Measurements from ENCODE around the gene FGFR3. TPM values are rescaled to one million over a fixed set of nuclear protein-coding genes. Genes with fewer than 3 reads are reported as not detected.

The FGFR3 gene
- total RNA-seq, 4 donors from 2014 or later = 1.3 to 3.5 (median 2.6) TPM

GRCh38 chr4:1821679-1822567, 28.8 kb downstream of the FGFR3 start:
- TF ChIP-seq, protein P1, sequence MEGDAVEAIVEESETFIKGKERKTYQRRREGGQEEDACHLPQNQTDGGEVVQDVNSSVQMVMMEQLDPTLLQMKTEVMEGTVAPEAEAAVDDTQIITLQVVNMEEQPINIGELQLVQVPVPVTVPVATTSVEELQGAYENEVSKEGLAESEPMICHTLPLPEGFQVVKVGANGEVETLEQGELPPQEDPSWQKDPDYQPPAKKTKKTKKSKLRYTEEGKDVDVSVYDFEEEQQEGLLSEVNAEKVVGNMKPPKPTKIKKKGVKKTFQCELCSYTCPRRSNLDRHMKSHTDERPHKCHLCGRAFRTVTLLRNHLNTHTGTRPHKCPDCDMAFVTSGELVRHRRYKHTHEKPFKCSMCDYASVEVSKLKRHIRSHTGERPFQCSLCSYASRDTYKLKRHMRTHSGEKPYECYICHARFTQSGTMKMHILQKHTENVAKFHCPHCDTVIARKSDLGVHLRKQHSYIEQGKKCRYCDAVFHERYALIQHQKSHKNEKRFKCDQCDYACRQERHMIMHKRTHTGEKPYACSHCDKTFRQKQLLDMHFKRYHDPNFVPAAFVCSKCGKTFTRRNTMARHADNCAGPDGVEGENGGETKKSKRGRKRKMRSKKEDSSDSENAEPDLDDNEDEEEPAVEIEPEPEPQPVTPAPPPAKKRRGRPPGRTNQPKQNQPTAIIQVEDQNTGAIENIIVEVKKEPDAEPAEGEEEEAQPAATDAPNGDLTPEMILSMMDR (IDR thresholded peaks at IDR 0.05) = no peak
- DNase-seq (ENCODE audit: low spot score) (no peak), ATAC-seq (ENCODE audit: low FRiP score) (no peak)

DNA sequence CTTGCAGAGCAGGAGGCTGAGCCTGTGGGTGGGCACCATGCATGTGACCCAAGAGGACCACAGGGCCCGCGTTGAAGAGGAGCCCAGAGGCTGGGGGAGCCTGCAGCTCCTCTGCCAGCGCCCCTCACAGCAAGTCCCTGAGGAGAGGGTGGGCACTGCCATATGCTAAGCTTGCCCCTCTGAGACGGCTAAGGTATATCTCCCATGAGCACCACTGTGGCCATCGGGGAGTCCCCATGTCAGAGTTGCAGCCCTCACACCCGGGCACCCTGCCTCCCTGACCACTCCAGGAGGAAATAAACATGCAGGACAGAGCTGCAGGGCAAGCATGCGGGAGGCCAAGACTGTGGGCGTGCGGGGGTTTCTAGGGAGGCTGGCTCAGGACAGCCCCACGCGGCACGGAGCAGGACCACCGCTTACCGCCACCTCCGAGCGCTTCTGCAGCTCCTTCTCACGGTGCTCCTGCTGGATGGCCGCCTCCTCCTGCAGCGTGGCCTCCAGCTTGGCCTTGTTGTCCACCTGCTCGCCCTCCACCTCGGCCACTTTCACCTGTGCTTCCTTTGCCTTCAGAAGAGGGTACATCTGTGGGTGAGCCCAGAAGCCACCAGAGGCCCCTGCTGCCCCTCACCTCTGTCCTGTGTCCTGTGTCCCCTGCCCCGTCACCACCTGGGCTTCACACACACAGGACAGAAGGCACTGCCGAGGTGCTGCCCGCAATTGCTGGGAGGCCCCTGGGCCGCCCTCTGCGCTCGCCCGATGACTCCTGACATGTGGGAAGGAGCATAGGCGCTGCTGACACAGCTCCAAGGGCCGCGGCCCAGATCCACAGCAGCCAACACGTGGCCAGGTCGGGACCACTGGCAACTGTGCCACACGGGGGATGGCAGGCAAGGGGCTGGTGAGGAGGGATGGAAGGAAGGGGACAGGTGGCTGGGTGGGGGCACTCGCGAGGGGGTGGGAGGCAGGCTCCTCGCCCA, 29.8 kb downstream of the FGFR3 start:
- ATAC-seq (ENCODE audit: low FRiP score) = no peak
- TF ChIP-seq, protein P1 (IDR thresholded peaks at IDR 0.05) = no peak
- no peak for DNase-seq (ENCODE audit: low spot score)

DNA sequence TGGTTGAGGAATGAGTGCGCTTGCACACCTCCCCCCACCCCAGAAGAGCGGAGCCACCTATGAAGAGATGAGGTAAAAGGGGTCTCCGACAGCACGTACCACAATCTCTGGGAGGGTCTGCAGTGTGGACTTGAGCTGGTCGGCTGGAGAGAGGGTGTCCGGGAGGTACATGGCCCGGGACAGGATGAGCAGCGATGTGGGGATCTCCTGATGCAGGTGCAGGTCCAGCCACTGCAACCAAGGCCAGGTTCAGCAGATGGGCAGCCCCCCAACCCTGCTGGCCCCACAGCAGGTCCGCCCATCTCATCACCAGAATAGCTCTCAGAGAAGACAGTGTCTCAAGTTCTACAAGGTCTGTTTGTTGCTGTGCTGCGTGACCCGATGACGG, 30.4 kb downstream of the FGFR3 start:
- TF ChIP-seq, protein P1 (IDR thresholded peaks at IDR 0.05) = no peak
- ATAC-seq (ENCODE audit: low FRiP score) = no peak
- DNase-seq (ENCODE audit: low spot score) = no peak

DNA sequence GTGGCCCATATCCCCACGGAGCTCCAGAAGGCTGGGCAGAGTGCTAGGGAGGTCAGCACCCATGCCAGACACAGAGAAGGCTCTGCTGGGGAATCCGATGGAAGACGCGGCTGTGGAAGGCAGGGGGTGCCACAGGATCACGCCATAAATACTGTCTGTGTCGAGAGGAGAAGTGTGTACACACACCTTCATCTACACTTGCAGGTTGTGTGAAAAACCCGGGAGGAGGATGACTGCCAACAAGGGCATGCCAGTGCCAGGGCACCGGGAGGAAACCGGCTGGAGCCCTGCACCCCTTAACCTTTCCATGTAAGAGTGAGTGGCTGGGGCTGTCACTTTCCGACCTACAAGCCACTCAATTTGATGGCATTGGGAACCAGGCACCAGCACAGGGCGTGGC, 31.7 kb downstream of the FGFR3 start:
- no peak for DNase-seq (ENCODE audit: low spot score)
- ATAC-seq (ENCODE audit: low FRiP score) = no peak
- TF ChIP-seq, protein P1 (IDR thresholded peaks at IDR 0.05) = no peak

DNA sequence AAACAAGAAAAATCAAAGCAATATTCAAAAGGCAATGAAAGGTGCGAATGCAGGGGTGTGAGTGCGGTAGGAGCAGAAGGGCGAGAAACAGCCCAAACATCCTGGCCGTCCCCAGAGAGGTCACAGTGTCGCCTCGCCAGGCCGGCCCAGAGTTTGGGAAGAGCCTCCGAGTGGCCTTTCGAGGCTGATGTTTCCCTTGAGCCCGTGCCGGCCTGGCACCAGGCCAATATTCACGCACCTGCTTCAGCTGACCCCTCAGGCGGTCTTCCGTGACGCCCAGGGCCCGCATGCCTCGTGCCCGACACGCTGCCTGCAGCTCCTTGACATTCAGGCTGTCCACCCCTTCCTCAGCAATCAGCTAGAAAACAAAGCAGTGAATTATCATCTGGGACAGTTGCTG, 32.2 kb downstream of the FGFR3 start:
- no peak for DNase-seq (ENCODE audit: low spot score)
- TF ChIP-seq, protein P1 (IDR thresholded peaks at IDR 0.05) = no peak
- ATAC-seq (ENCODE audit: low FRiP score) = no peak

- TF ChIP-seq, protein P1 (IDR thresholded peaks at IDR 0.05) = no peak
- no peak for ATAC-seq (ENCODE audit: low FRiP score)
- no peak for DNase-seq (ENCODE audit: low spot score)
Observed at GRCh38 chr4:1826531-1827350, 33.6 kb downstream of the FGFR3 start.
